Urinary bladder (tissue), 4 donors: ENCODE measurements around the gene MSH2. TPM values are rescaled to one million over a fixed set of nuclear protein-coding genes. Genes with fewer than 3 reads are reported as not detected.
"Not testable (repeated sequence)": the region's sequence is repeated elsewhere in the genome, so short reads cannot be mapped to it uniquely, and the experiment has no call there.

Source experiments
- DNase-seq: peaks from one replicate; pipeline ENCODE4 v3.0.0-alpha.2; 2015; ENCODE audit errors: extremely low spot score
- H3K27ac ChIP-seq: one replicate; pipeline ENCODE4 v1.5.1; 2013; ENCODE audit warnings: low read depth, mild to moderate bottlenecking, moderate library complexity
- H3K36me3 ChIP-seq: one replicate; pipeline ENCODE4 v1.6.1; 2013; ENCODE audit warnings: mild to moderate bottlenecking, moderate library complexity; ENCODE audit not compliant: insufficient read depth
- H3K4me1 ChIP-seq: one replicate; pipeline ENCODE4 v1.6.1; 2013; ENCODE audit warnings: mild to moderate bottlenecking, moderate library complexity; ENCODE audit not compliant: insufficient read depth
- H3K4me3 ChIP-seq: one replicate; pipeline ENCODE4 v1.5.1; 2013; ENCODE audit warnings: low read depth, low read length
- WGBS: extraction: QIAGEN DNeasy Blood & Tissue Kit; methylation state at CpG from one replicate; pipeline ENCODE4 v1.1.7; 2013; 5-methylcytosine and 5-hydroxymethylcytosine counted together
- polyA plus RNA-seq: library from polyadenylated mRNA; stranded (reverse); fragments of 200-250 nt; gene quantifications from one replicate; pipeline ENCODE4 v1.2.3, GENCODE V29; 2013
- total RNA-seq: library from RNA; depleted of rRNA; stranded (reverse); fragments of >200 nt; gene quantifications from one replicate; pipeline ENCODE4 v1.2.3, GENCODE V29; 2014
- donor health status: healthy with polysubstance abuse.
- donor health status: healthy.

The MSH2 gene
- total and polyA plus RNA-seq, 2 donors, result 9.5 to 51.4 TPM

DNA sequence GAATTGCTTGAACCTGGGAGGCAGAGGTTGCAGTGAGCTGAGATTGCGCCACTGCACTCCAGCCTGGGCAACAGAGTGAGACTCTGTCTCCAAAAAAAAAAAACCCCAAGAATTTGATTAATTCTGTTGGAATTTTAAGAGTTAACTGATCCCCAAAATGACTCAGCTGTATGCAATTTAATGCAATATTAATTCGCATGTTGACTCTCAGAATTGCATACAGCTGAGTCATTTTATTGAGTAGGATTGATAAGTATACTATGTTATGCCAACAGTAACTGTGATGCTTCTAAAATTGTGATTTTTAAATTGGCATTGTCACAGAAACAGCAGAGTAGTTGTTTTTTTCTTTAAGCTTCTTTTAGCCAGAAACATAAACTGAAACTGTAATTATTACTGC is 19.6 kb downstream of the MSH2 start:
- no peaks in the 10 kb centered on the region for H3K36me3 ChIP-seq
- 86% methylated on average over 2 of the region's 2 CpGs for WGBS
- H3K4me3 ChIP-seq, result no peak overlapping the region
- H3K27ac ChIP-seq, result no peak overlapping the region
- no peaks in the 10 kb centered on the region for H3K4me1 ChIP-seq
- no peak for DNase-seq

- DNase-seq, result no peak
- H3K4me3 ChIP-seq, result no peak overlapping the region
- H3K27ac ChIP-seq, result no peak overlapping the region
- H3K4me1 ChIP-seq, result no peaks in the 10 kb centered on the region
- no peaks in the 10 kb centered on the region for H3K36me3 ChIP-seq
- 83% methylated on average over 4 of the region's 4 CpGs for WGBS
Measured at GRCh38 chr2:47426786-47427185, 23.8 kb downstream of the MSH2 start.

GRCh38 chr2:47429795-47430194 is 26.8 kb downstream of the MSH2 start:
- H3K36me3 ChIP-seq, result no peaks in the 10 kb centered on the region
- H3K4me1 ChIP-seq, result no peaks in the 10 kb centered on the region
- no peak overlapping the region for H3K4me3 ChIP-seq
- WGBS, result 83% methylated on average over 6 of the region's 6 CpGs
- DNase-seq, result no peak
- H3K27ac ChIP-seq, result no peak overlapping the region

GRCh38 chr2:47433006-47433405 is 30.1 kb downstream of the MSH2 start:
- not testable (repeated sequence) for H3K36me3 ChIP-seq, DNase-seq, H3K4me1 ChIP-seq, H3K4me3 ChIP-seq, H3K27ac ChIP-seq
- 95% methylated on average over 32 of the region's 32 CpGs for WGBS

DNA sequence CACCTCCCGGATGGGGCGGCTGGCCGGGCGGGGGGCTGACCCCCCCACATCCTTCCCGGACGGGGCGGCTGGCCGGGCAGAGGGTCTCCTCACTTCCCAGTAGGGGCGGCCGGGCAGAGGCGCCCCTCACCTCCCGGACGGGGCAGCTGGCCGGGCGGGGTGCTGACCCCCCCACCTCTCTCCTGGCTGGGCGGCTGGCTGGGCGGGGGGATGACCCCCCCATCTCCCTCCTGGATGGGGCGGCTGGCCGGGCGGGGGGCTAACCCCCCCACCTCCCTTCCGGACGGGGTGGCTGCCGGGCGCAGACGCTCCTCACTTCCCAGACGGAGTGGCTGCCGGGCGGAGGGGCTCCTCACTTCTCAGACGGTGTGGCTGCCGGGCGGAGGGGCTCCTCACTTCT is 30.5 kb downstream of the MSH2 start:
- not testable (repeated sequence) for DNase-seq, H3K36me3 ChIP-seq, H3K4me1 ChIP-seq, H3K4me3 ChIP-seq, H3K27ac ChIP-seq
- 97% methylated on average over 27 of the region's 31 CpGs for WGBS

- Histone ChIP-seq H3K4me1 (no peaks in the 10 kb centered on the region), H3K36me3 (peaks cover 2% of the 10 kb centered on the region), H3K4me3 (no peak overlapping the region), H3K27ac (no peak overlapping the region)
- DNase-seq, result no peak
- 38% methylated on average over 4 of the region's 4 CpGs for WGBS
Measured at GRCh38 chr2:47437287-47437686, 34.3 kb downstream of the MSH2 start.

- no peak overlapping the region for H3K4me3 ChIP-seq
- H3K27ac ChIP-seq, result no peak overlapping the region
- no peaks in the 10 kb centered on the region for H3K4me1 ChIP-seq
- 94% methylated on average over 3 of the region's 3 CpGs for WGBS
- no peak for DNase-seq
- H3K36me3 ChIP-seq, result peaks cover 2% of the 10 kb centered on the region
Measured at GRCh38 chr2:47438106-47438505, 35.1 kb downstream of the MSH2 start.

GRCh38 chr2:47438783-47439182 is 35.8 kb downstream of the MSH2 start:
- DNase-seq, result no peak
- 97% methylated on average over 2 of the region's 2 CpGs for WGBS
- Histone ChIP-seq H3K27ac (no peak overlapping the region), H3K4me1 (no peaks in the 10 kb centered on the region), H3K36me3 (peaks cover 2% of the 10 kb centered on the region), H3K4me3 (no peak overlapping the region)

- H3K36me3 ChIP-seq, result no peaks in the 10 kb centered on the region
- no peaks in the 10 kb centered on the region for H3K4me1 ChIP-seq
- no peak overlapping the region for H3K4me3 ChIP-seq
- no peak for DNase-seq
- H3K27ac ChIP-seq, result no peak overlapping the region
Measured at GRCh38 chr2:47451790-47452189, 48.8 kb downstream of the MSH2 start.

GRCh38 chr2:47452761-47453160 is 49.8 kb downstream of the MSH2 start:
- Histone ChIP-seq H3K4me3 (no peak overlapping the region), H3K36me3 (no peaks in the 10 kb centered on the region), H3K4me1 (no peaks in the 10 kb centered on the region), H3K27ac (no peak overlapping the region)
- no peak for DNase-seq
- 83% methylated on average over 2 of the region's 2 CpGs for WGBS

- DNase-seq, H3K36me3 ChIP-seq, H3K4me1 ChIP-seq, H3K27ac ChIP-seq, H3K4me3 ChIP-seq: not testable (repeated sequence)
- 98% methylated on average over 5 of the region's 5 CpGs for WGBS
Measured at GRCh38 chr2:47454818-47455217, 51.9 kb downstream of the MSH2 start.

- 94% methylated on average over 3 of the region's 3 CpGs for WGBS
- Histone ChIP-seq H3K27ac (no peak overlapping the region), H3K4me1 (no peaks in the 10 kb centered on the region), H3K36me3 (no peaks in the 10 kb centered on the region), H3K4me3 (no peak overlapping the region)
- DNase-seq, result no peak
Measured at GRCh38 chr2:47455411-47455810, 52.5 kb downstream of the MSH2 start.

GRCh38 chr2:47456851-47457250 is 53.9 kb downstream of the MSH2 start:
- 95% methylated on average over 3 of the region's 3 CpGs for WGBS
- H3K27ac ChIP-seq, result no peak overlapping the region
- no peaks in the 10 kb centered on the region for H3K36me3 ChIP-seq
- H3K4me3 ChIP-seq, result no peak overlapping the region
- no peak for DNase-seq
- no peaks in the 10 kb centered on the region for H3K4me1 ChIP-seq

DNA sequence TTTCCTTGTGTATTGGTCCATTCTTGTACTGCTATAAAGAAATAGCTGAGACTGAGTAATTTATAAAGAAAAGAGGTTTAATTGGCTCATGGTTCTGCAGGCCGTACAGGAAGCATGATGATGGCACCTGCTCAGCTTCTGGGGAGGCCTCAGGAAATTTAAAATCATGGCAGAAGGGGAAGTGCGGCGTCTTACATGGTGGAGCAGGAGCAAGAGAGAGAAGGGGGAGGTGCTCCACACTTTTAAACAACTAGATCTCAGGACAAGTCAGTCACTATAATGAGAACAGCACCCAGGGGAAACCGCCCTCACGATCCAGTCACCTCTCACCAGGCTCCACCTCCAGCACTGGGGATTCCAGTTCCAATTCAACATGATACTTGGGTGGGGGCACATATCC is 54.3 kb downstream of the MSH2 start:
- DNase-seq, result no peak
- H3K4me1 ChIP-seq, result no peaks in the 10 kb centered on the region
- no peaks in the 10 kb centered on the region for H3K36me3 ChIP-seq
- H3K27ac ChIP-seq, result no peak overlapping the region
- H3K4me3 ChIP-seq, result no peak overlapping the region
- 96% methylated on average over 5 of the region's 5 CpGs for WGBS

DNA sequence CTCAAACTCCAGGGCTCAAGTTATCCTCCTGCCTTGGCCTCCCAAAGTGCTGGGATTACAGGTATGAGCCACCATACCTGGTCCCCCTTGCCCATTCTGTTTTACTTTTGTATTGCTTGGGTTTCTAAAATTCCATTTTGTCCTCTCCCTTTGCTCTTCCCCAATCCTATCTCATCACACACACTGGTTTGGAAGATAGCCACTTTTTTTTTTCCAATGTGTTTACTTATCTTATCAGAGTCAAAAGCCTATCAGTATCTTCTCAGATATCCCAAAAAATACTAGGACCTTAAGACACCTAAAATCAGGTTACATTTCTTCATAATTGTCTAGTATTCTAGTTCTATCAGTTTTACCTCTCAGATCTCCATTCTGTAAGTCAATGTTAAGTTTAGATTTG is 56.1 kb downstream of the MSH2 start:
- no peak for DNase-seq
- Histone ChIP-seq H3K36me3 (no peaks in the 10 kb centered on the region), H3K27ac (no peak overlapping the region), H3K4me3 (no peak overlapping the region), H3K4me1 (no peaks in the 10 kb centered on the region)
